22Rv1 (cell line): ENCODE measurements around the gene CENPP.

ENCODE experiments used
- H3K27ac ChIP-seq: fragments of 450-650 bp; 2 replicates; pipeline ENCODE4 v1.5.1; 2017
- ZFX ChIP-seq: fragments of 450-650 bp; IDR thresholded peaks from 2 replicates; pipeline ENCODE4 v1.6.1; 2017; ENCODE audit warnings: antibody characterized with exemption, borderline replicate concordance
- TF ChIP-seq, protein P1 (sequence below): fragments of 450-650 bp; IDR thresholded peaks from 2 replicates; pipeline ENCODE4 v1.5.1; 2017; ENCODE audit warnings: mild to moderate bottlenecking

Gene CENPP

DNA sequence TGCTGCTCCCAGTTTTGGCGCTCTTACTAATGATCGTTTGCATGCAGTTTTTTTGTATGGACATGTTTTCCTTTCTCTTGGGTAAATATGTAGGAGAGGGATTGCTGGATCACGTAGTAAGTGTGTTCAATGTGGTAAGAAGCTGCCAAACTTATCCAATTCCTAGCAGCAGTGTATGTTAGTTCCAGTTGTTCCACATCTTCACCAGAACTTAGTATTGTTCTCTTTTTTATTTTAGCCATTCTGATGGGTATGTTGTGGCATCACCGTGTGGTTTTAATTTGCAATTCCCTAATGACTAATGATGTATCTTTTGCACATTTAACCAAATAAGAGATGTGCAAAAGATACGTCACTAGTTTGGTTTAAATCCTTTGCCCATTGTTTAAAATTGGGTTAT lies 278.2 kb downstream of the CENPP start:
- no peak for TF ChIP-seq ZFX
- TF ChIP-seq, protein P1, sequence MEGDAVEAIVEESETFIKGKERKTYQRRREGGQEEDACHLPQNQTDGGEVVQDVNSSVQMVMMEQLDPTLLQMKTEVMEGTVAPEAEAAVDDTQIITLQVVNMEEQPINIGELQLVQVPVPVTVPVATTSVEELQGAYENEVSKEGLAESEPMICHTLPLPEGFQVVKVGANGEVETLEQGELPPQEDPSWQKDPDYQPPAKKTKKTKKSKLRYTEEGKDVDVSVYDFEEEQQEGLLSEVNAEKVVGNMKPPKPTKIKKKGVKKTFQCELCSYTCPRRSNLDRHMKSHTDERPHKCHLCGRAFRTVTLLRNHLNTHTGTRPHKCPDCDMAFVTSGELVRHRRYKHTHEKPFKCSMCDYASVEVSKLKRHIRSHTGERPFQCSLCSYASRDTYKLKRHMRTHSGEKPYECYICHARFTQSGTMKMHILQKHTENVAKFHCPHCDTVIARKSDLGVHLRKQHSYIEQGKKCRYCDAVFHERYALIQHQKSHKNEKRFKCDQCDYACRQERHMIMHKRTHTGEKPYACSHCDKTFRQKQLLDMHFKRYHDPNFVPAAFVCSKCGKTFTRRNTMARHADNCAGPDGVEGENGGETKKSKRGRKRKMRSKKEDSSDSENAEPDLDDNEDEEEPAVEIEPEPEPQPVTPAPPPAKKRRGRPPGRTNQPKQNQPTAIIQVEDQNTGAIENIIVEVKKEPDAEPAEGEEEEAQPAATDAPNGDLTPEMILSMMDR = no peak
- H3K27ac ChIP-seq = no peak overlapping the region

DNA sequence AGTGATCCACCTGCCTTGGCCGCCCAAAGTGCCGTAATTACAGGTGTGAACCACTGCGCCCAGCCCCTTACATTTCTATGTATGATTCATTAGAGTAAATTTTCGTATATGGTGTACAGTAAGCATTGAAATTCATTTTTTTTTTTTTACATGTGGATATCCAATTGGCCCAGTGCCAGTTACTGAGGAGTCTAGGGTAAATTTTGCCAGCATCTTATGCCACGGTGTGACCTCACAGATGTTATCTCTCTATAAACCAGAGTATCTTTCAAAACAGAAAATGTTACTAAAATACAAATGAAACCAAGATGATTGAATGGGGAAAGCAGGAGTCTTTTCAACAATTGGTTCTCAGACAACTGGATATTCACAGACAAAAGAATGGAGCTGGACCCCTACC lies 279.5 kb downstream of the CENPP start:
- TF ChIP-seq, protein P1 = no peak
- TF ChIP-seq ZFX = no peak
- H3K27ac ChIP-seq = no peak overlapping the region

- TF ChIP-seq, protein P1 = no peak
- TF ChIP-seq ZFX = no peak
These were observed 281.3 kb downstream of the CENPP start for GRCh38 chr9:92607088-92607487.

GRCh38 chr9:92607773-92608172 lies 282.0 kb downstream of the CENPP start:
- H3K27ac ChIP-seq = no peak overlapping the region
- TF ChIP-seq, protein P1 = no peak
- TF ChIP-seq ZFX = no peak

More at GRCh38 chr9:92607088-92607487, 281.3 kb downstream of the CENPP start:
- no peak overlapping the region for H3K27ac ChIP-seq

GRCh38 chr9:92608241-92608908 lies 282.6 kb downstream of the CENPP start:
- TF ChIP-seq ZFX = no peak
- TF ChIP-seq, protein P1 = no peak
- no peak overlapping the region for H3K27ac ChIP-seq

GRCh38 chr9:92608909-92609445 lies 283.2 kb downstream of the CENPP start:
- TF ChIP-seq, protein P1 = no peak
- no peak for TF ChIP-seq ZFX
- H3K27ac ChIP-seq = no peak overlapping the region
